GM12801 (cell line): ENCODE measurements around the gene ADAM12.

Experiments
- CTCF ChIP-seq: IDR thresholded peaks from one replicate; pipeline ENCODE4 v1.5.1; 2011; ENCODE audit warnings: control low read depth; ENCODE audit not compliant: insufficient read length; ENCODE audit errors: extremely low read depth

Gene ADAM12

DNA sequence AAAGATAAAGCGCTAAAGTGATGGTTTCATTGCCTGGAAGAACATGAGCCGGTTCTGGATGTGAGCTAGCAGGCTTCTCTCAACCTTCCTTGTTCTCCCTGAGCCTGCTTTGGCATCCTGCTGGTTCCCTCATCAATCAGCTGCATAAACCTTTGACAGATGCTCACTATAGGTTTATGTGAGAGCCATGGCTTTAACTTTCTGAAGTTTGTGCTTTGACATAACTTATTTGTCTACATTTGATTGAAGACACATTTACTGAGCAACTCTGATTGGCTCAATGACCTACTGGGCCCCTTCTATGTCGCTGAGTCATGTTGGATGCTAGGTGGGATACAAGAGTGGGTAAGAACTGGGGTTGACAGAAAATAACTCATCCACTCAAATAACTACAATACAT is 192.0 kb downstream of the ADAM12 start:
- TF ChIP-seq CTCF: no peak

- TF ChIP-seq CTCF: no peak
Observed at GRCh38 chr10:126191192-126191591, 197.1 kb downstream of the ADAM12 start.

DNA sequence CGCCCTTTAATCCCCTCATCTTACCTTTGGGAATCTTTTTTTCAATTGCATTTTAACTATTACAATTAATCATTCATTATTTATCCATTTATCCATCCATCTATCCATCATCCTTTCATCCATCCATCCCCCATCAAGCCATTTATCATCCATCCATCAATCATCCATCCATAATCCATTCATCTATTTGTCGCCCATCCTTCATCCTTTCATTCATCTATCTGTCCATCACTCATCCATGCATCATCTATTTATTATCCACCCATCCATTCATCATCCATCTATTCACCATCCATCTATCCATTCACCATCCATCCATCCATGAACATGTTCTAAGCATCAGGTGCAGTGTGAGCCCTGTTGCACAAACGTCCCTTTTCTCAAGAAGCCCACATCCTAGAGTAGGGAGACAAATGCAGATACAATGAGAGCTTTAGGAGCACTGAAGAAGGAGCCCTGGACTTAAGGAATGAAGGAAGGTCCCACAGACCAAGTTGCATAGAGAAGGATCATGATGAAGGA is 199.5 kb downstream of the ADAM12 start:
- no peak for TF ChIP-seq CTCF

- no peak for TF ChIP-seq CTCF
Observed at GRCh38 chr10:126187399-126187798, 200.9 kb downstream of the ADAM12 start.

GRCh38 chr10:126186766-126187165 is 201.5 kb downstream of the ADAM12 start:
- TF ChIP-seq CTCF: no peak

- TF ChIP-seq CTCF: no peak
Observed at GRCh38 chr10:126185676-126186447, 202.4 kb downstream of the ADAM12 start.

DNA sequence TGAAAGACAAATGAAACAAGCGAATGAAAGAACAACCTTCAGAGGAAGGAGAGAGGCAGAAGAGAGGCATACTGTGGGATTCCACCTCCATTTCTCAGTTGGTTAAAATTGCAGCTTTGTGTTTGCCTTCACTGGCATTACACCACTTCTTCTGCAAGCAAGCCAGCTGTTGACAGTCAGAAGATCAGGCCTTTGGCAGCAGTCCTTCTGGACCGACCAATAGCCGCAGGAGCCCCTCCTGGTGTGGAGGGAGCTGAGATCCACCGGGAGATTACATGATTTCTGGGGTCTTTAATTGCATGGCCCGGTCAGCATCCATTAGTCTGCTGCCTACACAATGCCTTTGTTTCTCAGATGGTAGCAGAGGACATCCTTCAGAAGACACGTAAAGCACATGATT is 206.7 kb downstream of the ADAM12 start:
- no peak for TF ChIP-seq CTCF
